ENCODE data around the gene DPH6. TPM values are rescaled to one million over a fixed set of nuclear protein-coding genes. Genes with fewer than 3 reads are reported as not detected.
"Not testable (repeated sequence)": the region's sequence is repeated elsewhere in the genome, so short reads cannot be mapped to it uniquely, and the experiment has no call there.

DPH6 gene
- total and polyA plus RNA-seq, 12 donors, result 5.0 to 42.0 (median 15.7) TPM

DNA sequence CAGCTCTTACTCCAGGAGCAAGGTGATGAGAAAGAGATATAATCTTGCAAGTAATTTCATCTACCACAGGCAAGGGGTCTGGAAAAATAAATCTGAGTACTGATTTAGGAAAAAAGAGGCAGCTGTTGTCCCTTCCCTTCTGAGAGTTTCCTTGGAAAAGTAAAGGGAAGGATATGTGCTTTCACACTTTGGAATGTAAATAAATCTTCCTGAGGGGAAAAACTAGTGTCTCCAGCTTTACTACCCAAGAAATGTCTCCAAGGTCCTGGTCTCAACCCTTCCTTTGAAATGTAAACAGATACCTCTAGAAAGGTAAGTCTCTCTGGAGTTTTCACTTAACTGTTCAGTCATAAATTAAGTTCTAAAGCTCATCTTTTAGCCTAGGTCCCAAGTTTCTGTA lies 102.6 kb downstream of the DPH6 start:
- no peaks in the 10 kb centered on the region for H3K9me3 ChIP-seq (replicated peaks in 1 of 3)
- intact Hi-C loops (cut with DNase I), result loop anchor here (5.0 to 10.0 kb wide), 2 partner anchors 159 to 366 kb away; no protein-coding TSS in a partner anchor
- H3K4me3 ChIP-seq, result no peak overlapping the region
- no peaks in the 10 kb centered on the region for H3K27me3 ChIP-seq
- H3K27ac ChIP-seq, result no peak overlapping the region
- no peaks in the 10 kb centered on the region for H3K4me1 ChIP-seq (replicated peaks in 1 of 2)
- no peaks in the 10 kb centered on the region for H3K36me3 ChIP-seq (replicated peaks in 1 of 2)
- DNase-seq, result no peak
- TF ChIP-seq POLR2A (IDR thresholded peaks at IDR 0.05) (no peak), CTCF (IDR thresholded peaks at IDR 0.05) (no peak)

DNA sequence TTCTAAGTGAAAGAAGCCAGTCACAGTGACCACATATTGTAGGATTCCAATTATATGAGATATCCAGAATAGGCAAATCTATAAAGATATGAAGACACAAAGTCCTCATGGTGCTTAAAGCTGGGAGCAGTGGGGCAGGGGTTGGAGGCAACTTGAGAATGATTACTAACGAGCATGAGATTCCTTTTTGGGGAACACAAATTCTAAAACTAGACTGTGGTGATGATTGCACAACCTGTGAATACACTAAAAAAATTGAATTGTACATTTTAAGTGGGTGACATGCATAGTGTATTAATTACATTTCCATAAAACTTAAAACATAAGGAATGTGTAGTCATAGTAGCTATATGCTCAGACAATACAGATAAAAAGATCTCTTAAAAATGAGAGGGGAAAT lies 103.2 kb downstream of the DPH6 start:
- Histone ChIP-seq H3K4me3 (no peak overlapping the region), H3K4me1 (replicated peaks in 1 of 2) (no peaks in the 10 kb centered on the region), H3K27me3 (no peaks in the 10 kb centered on the region), H3K36me3 (replicated peaks in 1 of 2) (no peaks in the 10 kb centered on the region), H3K9me3 (replicated peaks in 1 of 3) (no peaks in the 10 kb centered on the region), H3K27ac (no peak overlapping the region)
- intact Hi-C loops (cut with DNase I), result loop anchor here (5.0 to 10.0 kb wide), 2 partner anchors 158 to 365 kb away; no protein-coding TSS in a partner anchor
- no peak for TF ChIP-seq POLR2A (IDR thresholded peaks at IDR 0.05)
- TF ChIP-seq CTCF (IDR thresholded peaks at IDR 0.05), result no peak
- DNase-seq, result no peak
- WGBS, 4 donors, result 64 to 92% (median 84%) methylated on average over 1 of the region's 1 CpG

DNA sequence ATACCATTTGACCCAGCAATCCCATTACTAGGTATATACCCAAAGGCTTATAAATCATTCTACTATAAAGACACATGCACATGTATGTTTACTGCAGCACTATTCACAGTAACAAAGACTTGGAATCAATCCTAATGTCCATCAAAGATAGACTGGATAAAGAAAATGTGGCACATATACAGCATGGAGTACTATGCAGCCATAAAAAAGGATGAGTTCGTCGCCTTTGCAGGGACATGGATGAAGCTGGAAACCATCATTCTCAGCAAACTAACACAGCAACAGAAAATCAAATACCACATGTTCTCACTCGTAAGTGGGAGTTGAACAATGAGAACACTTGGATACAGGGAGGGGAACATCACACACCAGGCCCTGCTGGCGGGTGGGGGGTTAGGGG lies 104.7 kb downstream of the DPH6 start:
- H3K27ac ChIP-seq; H3K27me3 ChIP-seq; H3K9me3 ChIP-seq (replicated peaks in 1 of 3); DNase-seq; H3K4me1 ChIP-seq (replicated peaks in 1 of 2); H3K4me3 ChIP-seq; H3K36me3 ChIP-seq (replicated peaks in 1 of 2): not testable (repeated sequence)
- intact Hi-C loops (cut with DNase I), result loop anchor here (5.0 to 10.0 kb wide), 2 partner anchors 156 to 364 kb away; no protein-coding TSS in a partner anchor
- 87 to 99% (median 95%) methylated on average over 4 of the region's 4 CpGs for WGBS, 4 donors

GRCh38 chr15:35440265-35440664 lies 105.7 kb downstream of the DPH6 start:
- Histone ChIP-seq H3K9me3 (replicated peaks in 1 of 3) (no peaks in the 10 kb centered on the region), H3K27ac (no peak overlapping the region), H3K4me3 (no peak overlapping the region), H3K36me3 (replicated peaks in 1 of 2) (no peaks in the 10 kb centered on the region), H3K27me3 (no peaks in the 10 kb centered on the region), H3K4me1 (replicated peaks in 1 of 2) (no peaks in the 10 kb centered on the region)
- intact Hi-C loops (cut with DNase I), result loop anchor here (5.0 to 10.0 kb wide), 2 partner anchors 155 to 363 kb away; no protein-coding TSS in a partner anchor
- 76 to 96% (median 87%) methylated on average over 3 of the region's 3 CpGs for whole genome bisulfite sequencing, 4 donors
- TF ChIP-seq CTCF (IDR thresholded peaks at IDR 0.05), result no peak
- no peak for TF ChIP-seq POLR2A (IDR thresholded peaks at IDR 0.05)
- no peak for DNase-seq

GRCh38 chr15:35439291-35439690 lies 106.7 kb downstream of the DPH6 start:
- Histone ChIP-seq H3K36me3 (replicated peaks in 1 of 2) (no peaks in the 10 kb centered on the region), H3K27ac (no peak overlapping the region), H3K4me3 (no peak overlapping the region), H3K9me3 (replicated peaks in 1 of 3) (no peaks in the 10 kb centered on the region), H3K4me1 (replicated peaks in 1 of 2) (no peaks in the 10 kb centered on the region), H3K27me3 (no peaks in the 10 kb centered on the region)
- intact Hi-C loops (cut with DNase I), result no loop called here
- TF ChIP-seq POLR2A (IDR thresholded peaks at IDR 0.05), result no peak
- no peak for TF ChIP-seq CTCF (IDR thresholded peaks at IDR 0.05)
- 78 to 91% (median 83%) methylated on average over 2 of the region's 2 CpGs for WGBS, 4 donors
- no peak for DNase-seq
